Measurements from ENCODE around the gene ESYT2. TPM values are rescaled to one million over a fixed set of nuclear protein-coding genes. Genes with fewer than 3 reads are reported as not detected.

ESYT2 gene
- total and polyA plus RNA-seq, 9 of the 15 experiments (the other 6 are each of a cell fraction or from before 2014, with no cell fraction given), result 5.8 to 86.9 (median 64.7) TPM

DNA sequence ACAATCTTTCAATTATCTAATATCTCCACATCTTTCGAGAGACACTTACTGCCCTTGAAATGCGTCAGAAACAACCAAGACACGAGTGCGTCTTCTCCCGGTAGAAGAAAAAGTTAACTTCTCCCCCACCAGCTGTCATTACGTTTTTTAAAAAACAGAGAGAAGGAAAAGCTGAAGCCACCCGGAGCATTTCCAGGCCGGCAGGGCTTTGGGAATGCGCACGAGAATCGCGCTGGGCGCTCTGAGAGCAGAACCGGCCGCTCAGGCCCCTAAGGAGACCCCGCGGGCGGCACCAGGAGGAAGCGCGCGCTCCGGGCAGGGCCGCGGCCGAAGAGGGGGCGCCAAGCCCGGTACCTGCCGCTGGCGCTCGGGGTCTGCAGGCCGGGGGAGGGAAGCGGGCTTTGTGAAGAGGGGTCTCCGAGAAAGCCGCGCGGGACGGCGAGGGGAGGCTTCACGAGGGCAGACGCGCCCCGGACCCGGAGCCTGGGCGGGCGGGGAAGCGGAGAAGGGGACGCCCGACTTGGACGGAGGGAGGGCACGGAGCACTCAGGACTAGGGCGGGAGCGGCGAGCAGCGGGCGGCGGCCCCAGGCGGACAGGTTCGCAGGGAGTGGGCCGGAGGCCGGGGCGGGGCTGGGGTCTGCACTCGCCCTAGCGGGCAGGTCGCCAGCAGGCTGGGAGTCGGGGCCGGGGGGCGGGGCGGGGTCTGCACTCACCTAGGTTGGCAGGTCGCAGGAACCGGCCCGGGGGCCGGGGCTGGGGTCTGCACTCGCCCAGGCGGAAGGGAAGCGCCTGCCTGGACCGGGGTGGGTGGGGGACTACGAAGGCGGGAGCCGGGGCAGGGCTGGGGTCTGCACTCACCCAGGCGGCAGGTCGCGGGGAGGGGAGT, 932 bp downstream of the ESYT2 start (continued):
- TF ChIP-seq XRCC3 (IDR thresholded peaks at IDR 0.05) (no peak), KAT7 (CRISPR knock-in tag; IDR thresholded peaks at IDR 0.05; ENCODE audit: borderline replicate concordance) (peak; percentile 76), JUND (IDR thresholded peaks at IDR 0.05; ENCODE audit: borderline replicate concordance, low read depth, low read length) (no peak), JUND (tag; IDR thresholded peaks at IDR 0.05; ENCODE audit: borderline replicate concordance, low read depth, low read length) (no peak), MECOM (CRISPR knock-in tag; IDR thresholded peaks at IDR 0.05) (no peak), ZBTB1 (CRISPR knock-in tag; IDR thresholded peaks at IDR 0.05; ENCODE audit: borderline replicate concordance, low read depth) (no peak), RUNX1 (IDR thresholded peaks at IDR 0.05; ENCODE audit: low read depth) (no peak), IFI16 (CRISPR knock-in tag; IDR thresholded peaks at IDR 0.05) (no peak), RCOR1 (IDR thresholded peaks at IDR 0.05; ENCODE audit: borderline replicate concordance in 1 of 2, low read depth in 2 of 2, low read length in 2 of 2) (no peak), DACH1 (IDR thresholded peaks at IDR 0.05; ENCODE audit: partially characterized antibody) (peak; percentile 3), MXI1 (IDR thresholded peaks at IDR 0.05; ENCODE audit: low read depth, low read length) (no peak), SAP30 (IDR thresholded peaks at IDR 0.05; ENCODE audit: borderline replicate concordance, insufficient read depth, low read depth, low read length, poor library complexity, severe bottlenecking) (peak; percentile 55)
- TF ChIP-seq, protein P1, sequence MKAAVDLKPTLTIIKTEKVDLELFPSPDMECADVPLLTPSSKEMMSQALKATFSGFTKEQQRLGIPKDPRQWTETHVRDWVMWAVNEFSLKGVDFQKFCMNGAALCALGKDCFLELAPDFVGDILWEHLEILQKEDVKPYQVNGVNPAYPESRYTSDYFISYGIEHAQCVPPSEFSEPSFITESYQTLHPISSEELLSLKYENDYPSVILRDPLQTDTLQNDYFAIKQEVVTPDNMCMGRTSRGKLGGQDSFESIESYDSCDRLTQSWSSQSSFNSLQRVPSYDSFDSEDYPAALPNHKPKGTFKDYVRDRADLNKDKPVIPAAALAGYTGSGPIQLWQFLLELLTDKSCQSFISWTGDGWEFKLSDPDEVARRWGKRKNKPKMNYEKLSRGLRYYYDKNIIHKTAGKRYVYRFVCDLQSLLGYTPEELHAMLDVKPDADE (conservative IDR thresholded peaks at IDR 0.05; ENCODE audit: control insufficient read depth, low read depth, low read length), result no peak
- TF ChIP-seq, protein P2, sequence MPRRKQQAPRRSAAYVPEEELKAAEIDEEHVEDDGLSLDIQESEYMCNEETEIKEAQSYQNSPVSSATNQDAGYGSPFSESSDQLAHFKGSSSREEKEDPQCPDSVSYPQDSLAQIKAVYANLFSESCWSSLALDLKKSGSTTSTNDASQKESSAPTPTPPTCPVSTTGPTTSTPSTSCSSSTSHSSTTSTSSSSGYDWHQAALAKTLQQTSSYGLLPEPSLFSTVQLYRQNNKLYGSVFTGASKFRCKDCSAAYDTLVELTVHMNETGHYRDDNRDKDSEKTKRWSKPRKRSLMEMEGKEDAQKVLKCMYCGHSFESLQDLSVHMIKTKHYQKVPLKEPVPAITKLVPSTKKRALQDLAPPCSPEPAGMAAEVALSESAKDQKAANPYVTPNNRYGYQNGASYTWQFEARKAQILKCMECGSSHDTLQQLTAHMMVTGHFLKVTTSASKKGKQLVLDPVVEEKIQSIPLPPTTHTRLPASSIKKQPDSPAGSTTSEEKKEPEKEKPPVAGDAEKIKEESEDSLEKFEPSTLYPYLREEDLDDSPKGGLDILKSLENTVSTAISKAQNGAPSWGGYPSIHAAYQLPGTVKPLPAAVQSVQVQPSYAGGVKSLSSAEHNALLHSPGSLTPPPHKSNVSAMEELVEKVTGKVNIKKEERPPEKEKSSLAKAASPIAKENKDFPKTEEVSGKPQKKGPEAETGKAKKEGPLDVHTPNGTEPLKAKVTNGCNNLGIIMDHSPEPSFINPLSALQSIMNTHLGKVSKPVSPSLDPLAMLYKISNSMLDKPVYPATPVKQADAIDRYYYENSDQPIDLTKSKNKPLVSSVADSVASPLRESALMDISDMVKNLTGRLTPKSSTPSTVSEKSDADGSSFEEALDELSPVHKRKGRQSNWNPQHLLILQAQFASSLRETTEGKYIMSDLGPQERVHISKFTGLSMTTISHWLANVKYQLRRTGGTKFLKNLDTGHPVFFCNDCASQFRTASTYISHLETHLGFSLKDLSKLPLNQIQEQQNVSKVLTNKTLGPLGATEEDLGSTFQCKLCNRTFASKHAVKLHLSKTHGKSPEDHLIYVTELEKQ (CRISPR knock-in tag; IDR thresholded peaks at IDR 0.05), result no peak
- TF ChIP-seq, protein P3, sequence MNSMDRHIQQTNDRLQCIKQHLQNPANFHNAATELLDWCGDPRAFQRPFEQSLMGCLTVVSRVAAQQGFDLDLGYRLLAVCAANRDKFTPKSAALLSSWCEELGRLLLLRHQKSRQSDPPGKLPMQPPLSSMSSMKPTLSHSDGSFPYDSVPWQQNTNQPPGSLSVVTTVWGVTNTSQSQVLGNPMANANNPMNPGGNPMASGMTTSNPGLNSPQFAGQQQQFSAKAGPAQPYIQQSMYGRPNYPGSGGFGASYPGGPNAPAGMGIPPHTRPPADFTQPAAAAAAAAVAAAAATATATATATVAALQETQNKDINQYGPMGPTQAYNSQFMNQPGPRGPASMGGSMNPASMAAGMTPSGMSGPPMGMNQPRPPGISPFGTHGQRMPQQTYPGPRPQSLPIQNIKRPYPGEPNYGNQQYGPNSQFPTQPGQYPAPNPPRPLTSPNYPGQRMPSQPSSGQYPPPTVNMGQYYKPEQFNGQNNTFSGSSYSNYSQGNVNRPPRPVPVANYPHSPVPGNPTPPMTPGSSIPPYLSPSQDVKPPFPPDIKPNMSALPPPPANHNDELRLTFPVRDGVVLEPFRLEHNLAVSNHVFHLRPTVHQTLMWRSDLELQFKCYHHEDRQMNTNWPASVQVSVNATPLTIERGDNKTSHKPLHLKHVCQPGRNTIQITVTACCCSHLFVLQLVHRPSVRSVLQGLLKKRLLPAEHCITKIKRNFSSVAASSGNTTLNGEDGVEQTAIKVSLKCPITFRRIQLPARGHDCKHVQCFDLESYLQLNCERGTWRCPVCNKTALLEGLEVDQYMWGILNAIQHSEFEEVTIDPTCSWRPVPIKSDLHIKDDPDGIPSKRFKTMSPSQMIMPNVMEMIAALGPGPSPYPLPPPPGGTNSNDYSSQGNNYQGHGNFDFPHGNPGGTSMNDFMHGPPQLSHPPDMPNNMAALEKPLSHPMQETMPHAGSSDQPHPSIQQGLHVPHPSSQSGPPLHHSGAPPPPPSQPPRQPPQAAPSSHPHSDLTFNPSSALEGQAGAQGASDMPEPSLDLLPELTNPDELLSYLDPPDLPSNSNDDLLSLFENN (IDR thresholded peaks at IDR 0.05; ENCODE audit: low read depth in 2 of 2, low read length in 2 of 2), result no peak
- TF ChIP-seq, protein P4, sequence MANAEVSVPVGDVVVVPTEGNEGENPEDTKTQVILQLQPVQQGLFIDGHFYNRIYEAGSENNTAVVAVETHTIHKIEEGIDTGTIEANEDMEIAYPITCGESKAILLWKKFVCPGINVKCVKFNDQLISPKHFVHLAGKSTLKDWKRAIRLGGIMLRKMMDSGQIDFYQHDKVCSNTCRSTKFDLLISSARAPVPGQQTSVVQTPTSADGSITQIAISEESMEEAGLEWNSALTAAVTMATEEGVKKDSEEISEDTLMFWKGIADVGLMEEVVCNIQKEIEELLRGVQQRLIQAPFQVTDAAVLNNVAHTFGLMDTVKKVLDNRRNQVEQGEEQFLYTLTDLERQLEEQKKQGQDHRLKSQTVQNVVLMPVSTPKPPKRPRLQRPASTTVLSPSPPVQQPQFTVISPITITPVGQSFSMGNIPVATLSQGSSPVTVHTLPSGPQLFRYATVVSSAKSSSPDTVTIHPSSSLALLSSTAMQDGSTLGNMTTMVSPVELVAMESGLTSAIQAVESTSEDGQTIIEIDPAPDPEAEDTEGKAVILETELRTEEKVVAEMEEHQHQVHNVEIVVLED (CRISPR knock-in tag; IDR thresholded peaks at IDR 0.05), result no peak

Data from K562 (cell line).